Activated T-cell treated with anti-CD3 and anti-CD28 coated beads for 24 hours (primary cell): ENCODE data around the gene FOXE3.

ENCODE experiments used
- DNase-seq: peaks from one replicate; pipeline ENCODE4 v3.0.0-alpha.2; 2020; ENCODE audit warnings: low read depth

The FOXE3 gene

GRCh38 chr1:47405697-47406096 is 10.4 kb upstream of the FOXE3 start:
- DNase-seq = no peak

DNA sequence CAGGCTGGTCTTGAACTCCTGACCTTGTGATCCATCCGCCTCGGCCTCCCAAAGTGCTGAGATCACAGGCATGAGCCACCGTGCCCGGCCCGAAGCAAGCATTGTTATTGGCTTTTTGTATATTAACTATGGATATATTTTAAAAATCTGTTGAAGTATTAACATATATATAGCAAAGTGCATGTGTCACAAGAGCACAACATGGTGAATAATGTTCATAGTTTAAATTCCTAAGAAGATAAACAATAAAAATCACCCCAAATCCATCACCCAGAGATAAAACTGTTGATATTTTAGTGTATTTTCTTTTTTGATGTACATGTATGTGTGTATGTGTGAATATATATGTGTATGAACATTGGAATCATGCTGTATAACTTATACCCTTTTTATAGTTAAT is 9.1 kb upstream of the FOXE3 start:
- DNase-seq = no peak

- DNase-seq = no peak
Measured at GRCh38 chr1:47407481-47407880, 8.6 kb upstream of the FOXE3 start.

GRCh38 chr1:47409311-47410067 is 6.6 kb upstream of the FOXE3 start:
- DNase-seq = no peak

- DNase-seq = no peak
Measured at GRCh38 chr1:47410068-47410455, 6.0 kb upstream of the FOXE3 start.

GRCh38 chr1:47411436-47411835 is 4.6 kb upstream of the FOXE3 start:
- DNase-seq = no peak

DNA sequence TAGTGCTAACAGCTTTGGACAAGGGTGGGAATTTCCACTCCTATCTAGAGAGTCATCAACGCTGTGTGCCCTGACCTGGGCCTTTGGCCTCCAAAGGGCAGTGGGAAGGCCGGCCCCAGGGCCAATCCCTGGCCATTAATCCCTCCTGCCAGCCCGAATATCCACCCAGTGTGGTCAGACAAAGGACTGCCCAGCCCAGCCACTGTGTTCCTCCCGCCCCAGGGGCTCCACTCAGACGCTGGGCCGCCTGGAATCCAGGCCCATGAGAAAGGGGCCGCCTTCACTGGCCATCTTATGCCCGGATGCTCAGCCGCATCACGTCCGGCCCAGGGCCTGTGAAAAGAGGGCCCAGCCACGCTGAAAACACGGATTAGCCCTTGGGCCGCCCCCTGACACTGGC is 3.6 kb upstream of the FOXE3 start:
- no peak for DNase-seq

- DNase-seq = no peak
Measured at GRCh38 chr1:47416319-47417169, 459 bp downstream of the FOXE3 start.

- DNase-seq = no peak
Measured at GRCh38 chr1:47417170-47418044, 1.3 kb downstream of the FOXE3 start.

- no peak for DNase-seq
Measured at GRCh38 chr1:47418122-47418521, 2.0 kb downstream of the FOXE3 start.

- no peak for DNase-seq
Measured at GRCh38 chr1:47418681-47419325, 2.7 kb downstream of the FOXE3 start.

DNA sequence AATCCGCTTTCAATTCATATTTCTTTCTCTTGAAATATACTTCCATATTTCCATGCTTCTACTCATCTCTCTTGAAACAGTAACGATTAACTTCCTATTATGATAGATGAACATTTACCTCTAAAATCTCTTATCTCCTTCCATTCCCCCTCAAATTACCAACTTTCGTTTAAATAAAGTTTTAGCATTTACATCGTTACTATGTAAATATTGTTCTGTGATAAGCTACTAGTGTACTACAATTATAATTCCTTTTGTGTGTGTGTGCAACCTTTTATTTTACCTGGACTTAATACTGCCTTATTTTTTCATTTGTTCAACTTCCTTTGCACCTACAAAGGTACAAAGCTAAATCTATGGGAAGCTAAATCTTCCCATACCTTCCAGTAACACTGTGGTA is 4.5 kb downstream of the FOXE3 start:
- DNase-seq = no peak

GRCh38 chr1:47423872-47424271 is 7.8 kb downstream of the FOXE3 start:
- no peak for DNase-seq

- DNase-seq = no peak
Measured at GRCh38 chr1:47424336-47424982, 8.4 kb downstream of the FOXE3 start.

DNA sequence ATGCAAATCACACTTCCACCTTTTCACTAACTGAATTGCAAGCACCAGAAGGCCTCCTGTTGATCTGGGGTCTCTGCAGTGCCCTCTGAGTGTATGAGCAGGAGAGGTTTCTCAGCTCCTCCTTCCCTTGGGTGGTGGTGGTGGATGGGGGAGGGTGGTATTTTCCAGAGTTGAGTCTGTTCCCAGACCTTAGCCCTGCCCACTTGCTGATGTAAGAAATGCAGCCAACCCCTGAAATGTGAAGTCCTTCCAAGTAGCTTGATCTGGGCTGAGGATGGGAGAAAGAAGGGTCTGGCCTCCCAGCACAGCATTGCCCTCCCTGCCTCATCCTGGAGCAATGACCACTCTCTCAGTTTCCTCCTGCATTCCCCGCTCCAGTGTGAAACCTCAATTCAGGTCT is 15.4 kb downstream of the FOXE3 start:
- DNase-seq = no peak

DNA sequence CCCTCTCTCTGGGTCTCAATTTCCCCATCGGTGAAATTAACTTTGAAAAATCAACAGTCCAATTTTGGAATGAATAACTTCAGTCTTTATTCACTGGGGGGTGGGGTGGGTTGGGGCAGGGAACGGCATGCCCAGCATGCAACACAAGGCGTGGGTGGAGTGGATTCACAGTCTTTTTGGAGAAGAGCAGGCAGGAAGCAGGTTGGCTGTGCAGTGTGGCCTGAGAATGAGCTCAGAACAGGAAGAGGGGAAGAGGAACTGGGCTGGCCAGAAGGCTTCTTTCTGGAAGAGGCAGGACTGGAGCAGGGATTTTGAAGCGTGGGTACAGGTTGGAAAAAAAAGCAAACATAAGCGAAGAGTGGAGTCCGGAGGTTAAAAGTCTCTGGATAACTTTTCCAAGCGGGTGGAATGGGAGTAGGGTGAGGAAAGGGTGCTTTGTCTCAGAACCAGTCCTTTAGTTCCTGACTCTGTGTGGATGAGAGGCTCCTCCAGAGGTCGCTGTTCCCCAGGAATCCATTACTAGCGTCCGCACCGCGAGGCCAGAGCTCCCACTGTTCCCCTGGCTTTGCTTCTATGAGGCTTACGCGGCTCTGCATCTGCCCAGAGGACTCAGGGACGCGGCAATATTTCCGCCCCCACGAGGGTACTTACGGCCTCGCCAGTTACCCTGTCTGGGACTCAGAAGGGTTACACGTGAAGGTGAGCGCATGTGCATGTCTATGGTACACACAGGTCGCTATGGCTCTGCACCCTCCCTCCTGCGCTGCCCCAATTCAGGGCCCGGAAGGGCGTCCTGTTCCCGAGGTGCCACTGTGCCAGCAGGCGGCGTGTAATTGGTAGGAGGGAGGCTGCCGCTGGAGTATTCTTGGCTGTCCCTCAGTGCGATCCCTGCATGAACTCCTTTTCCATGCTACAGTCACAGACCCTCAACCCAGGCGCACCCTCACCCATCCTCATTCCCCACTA is 16.3 kb downstream of the FOXE3 start:
- DNase-seq = peak; percentile 51

GRCh38 chr1:47433037-47433421 is 16.9 kb downstream of the FOXE3 start:
- DNase-seq = no peak

DNA sequence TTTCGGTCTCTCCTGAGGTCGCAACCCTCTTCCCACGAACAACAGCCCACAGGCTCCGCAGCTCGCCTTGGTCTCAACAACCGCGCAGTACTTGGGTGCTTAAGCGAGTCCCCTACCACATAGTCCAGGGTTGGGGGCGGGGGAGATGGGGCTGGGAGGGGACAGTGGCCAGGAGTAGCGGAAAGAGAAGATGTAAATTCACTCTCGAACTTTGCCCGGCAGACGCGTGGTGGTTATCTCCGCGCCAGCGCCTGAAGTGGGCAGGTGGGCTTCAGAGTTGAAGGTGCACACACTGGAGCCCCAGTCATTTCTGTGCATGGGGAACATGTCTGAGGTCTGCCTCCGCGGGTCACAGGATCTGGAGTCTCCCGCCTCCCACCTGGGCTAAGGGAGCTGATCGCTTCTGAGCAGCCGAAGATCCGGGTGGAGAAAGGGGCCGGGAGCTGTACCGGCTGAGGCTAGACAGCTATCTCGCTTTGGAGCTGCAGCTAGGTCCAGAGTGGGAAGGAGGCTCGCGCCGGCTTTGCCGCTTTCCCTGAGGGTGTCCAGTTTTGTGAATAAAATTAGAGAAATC is 17.5 kb downstream of the FOXE3 start:
- DNase-seq = no peak

DNA sequence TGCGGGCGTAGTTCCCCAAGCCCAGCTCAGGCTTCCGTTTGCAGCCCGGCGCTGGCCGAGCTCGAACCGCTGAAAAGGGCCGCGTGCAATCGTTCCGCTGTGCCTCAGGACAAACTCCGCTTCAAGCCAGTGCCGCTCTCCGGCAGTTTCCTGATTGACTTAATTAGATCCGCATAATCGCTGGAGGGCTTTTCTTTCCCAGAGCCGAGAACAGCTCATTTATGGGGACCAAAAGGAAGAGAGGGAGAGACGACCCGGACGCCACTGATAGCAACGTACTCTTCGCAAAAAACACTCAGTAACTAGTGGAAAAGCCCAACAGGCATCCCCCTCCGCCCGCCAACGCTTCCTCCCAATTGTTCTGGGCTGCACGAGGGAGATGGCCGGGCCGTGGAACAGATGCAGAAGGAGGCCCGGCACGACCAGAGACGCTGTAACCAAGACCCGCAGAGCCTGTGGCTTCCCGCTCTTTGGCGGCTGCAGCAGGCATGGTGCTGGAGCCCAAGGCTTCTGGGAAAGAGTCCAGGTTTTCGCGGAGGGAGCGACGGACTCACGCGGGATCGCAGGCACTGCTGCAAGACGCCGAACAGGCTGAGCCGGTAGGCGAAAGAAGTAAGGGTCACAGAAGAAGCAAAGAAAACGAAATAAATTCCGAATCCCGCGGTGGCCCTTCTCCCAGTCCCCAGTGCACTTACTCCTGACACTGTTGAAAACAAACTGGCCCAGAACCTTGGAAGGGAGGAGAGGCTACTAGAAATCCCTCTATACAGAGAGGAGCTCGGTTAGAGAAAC is 18.2 kb downstream of the FOXE3 start:
- no peak for DNase-seq
